ENCODE data around the gene SERPINB5.

The SERPINB5 gene

GRCh38 chr18:63532471-63532870 lies 55.7 kb downstream of the SERPINB5 start:
- DNase-seq = no peak

- DNase-seq = no peak
Measured at GRCh38 chr18:63534615-63535014, 57.9 kb downstream of the SERPINB5 start.

GRCh38 chr18:63539904-63540510 lies 63.2 kb downstream of the SERPINB5 start:
- no peak for DNase-seq

GRCh38 chr18:63542069-63542468 lies 65.3 kb downstream of the SERPINB5 start, which contains the start of gene SERPINB12:
TSS of gene SERPINB12 (plus strand) at chr18:63542369. CDS start at chr18:63556160, 13,791 bp downstream.
- no peak for DNase-seq

- DNase-seq = no peak
Measured at GRCh38 chr18:63544017-63544416, 67.3 kb downstream of the SERPINB5 start.

GRCh38 chr18:63545000-63545399 lies 68.2 kb downstream of the SERPINB5 start:
- DNase-seq = no peak

GRCh38 chr18:63550068-63550467 lies 73.3 kb downstream of the SERPINB5 start:
- no peak for DNase-seq

- no peak for DNase-seq
Measured at GRCh38 chr18:63551769-63552168, 75.0 kb downstream of the SERPINB5 start.

- no peak for DNase-seq
Measured at GRCh38 chr18:63552581-63552980, 75.8 kb downstream of the SERPINB5 start.

- peak; percentile 75 to 80 for DNase-seq
Measured at GRCh38 chr18:63553081-63553480, 76.3 kb downstream of the SERPINB5 start.

Measured in AML-193 (cell line).